Cardiac septum (tissue), 1 donor: ENCODE data around the gene FEZ2. TPM values are rescaled to one million over a fixed set of nuclear protein-coding genes. Genes with fewer than 3 reads are reported as not detected.

ENCODE experiments used
- DNase-seq: peaks from one replicate; pipeline ENCODE4 v3.0.0-alpha.2; 2020; ENCODE audit warnings: low spot score
- intact Hi-C: fragments of 100-400 bp; cut with DNase I; formaldehyde crosslinking; loops from one replicate; pipeline ENCODE4 v1.14.0; 2022
- total RNA-seq: library from RNA; stranded (reverse); fragmentation: NEBNext Ultra II Directional; extraction: Animal tissue kit (Norgen Biotek cat#: 25700); gene quantifications from one replicate; pipeline ENCODE4 v1.2.1, GENCODE V29; 2021
- donor health status: DM: no; HTN: no; CAD: no.

FEZ2 gene
- total RNA-seq, 1 donor from 2014 or later = 50.5 TPM

DNA sequence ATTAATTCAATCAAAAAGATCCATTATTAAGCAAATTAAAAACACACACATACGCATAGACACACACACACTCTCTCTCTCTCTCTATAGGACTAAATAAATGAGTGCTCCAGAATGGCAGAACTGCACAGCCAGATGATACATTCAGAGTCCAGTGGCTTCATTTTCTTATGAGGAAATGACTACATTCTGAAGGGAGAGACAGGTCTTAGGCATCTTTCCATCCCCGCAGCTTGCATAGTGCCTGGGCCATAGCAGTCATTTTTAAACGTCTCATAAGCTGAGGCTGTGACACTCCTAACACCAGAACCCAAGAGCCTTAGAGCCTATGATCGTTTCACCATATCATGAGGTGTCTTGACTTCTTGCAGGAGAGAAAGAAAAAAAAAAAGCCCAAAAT, 31.1 kb downstream of the FEZ2 start:
- intact Hi-C loops = no loop called here
- no peak for DNase-seq

DNA sequence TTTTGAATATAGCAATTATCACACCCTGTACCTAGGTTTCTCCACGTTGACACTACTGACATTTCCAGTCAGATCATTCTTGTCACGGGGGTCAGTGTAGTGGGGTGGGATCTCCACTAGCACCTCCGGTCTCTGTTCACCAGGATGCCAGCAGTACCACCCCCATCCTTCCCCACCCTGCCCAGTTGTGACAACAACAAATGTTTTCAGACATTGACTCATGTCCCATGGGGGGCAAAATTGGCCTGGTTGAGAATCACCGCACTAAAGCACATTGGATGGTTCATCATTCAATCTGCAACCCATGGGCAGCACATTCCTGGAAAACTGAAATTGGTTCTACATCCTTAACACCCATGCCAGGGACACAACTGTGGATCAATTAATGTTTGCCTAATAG, 32.3 kb downstream of the FEZ2 start:
- intact Hi-C loops = no loop called here
- no peak for DNase-seq

DNA sequence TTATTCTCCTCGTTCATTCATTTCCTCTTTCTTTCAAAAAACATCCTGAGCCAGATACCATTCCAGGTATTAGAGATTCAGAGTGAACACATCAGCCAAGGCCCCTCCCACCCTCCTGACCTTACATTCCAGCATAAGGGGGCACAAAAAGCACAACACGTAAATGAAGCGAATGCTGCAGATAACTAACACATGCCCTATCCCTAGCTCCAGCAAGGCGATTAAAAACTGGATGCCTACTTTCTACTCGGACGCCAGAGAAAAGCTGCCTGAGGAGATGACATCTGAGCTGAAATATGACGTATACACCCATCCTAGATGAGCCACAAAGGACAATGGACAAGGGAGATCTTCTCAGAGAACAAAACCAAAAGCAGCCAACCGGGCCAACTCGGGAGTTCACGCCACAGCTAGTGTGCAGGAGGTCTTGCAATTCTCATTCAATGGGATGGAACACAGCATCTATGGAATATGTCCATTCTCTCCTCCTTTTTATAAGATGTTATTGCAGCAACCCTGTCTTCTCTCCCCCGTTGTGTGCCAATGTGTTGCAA, 33.5 kb downstream of the FEZ2 start:
- no peak for DNase-seq
- intact Hi-C loops = no loop called here

GRCh38 chr2:36562973-36563532, 34.9 kb downstream of the FEZ2 start:
- DNase-seq = no peak
- intact Hi-C loops = no loop called here

- intact Hi-C loops = no loop called here
Measured at GRCh38 chr2:36562240-36562639, 35.7 kb downstream of the FEZ2 start.

DNA sequence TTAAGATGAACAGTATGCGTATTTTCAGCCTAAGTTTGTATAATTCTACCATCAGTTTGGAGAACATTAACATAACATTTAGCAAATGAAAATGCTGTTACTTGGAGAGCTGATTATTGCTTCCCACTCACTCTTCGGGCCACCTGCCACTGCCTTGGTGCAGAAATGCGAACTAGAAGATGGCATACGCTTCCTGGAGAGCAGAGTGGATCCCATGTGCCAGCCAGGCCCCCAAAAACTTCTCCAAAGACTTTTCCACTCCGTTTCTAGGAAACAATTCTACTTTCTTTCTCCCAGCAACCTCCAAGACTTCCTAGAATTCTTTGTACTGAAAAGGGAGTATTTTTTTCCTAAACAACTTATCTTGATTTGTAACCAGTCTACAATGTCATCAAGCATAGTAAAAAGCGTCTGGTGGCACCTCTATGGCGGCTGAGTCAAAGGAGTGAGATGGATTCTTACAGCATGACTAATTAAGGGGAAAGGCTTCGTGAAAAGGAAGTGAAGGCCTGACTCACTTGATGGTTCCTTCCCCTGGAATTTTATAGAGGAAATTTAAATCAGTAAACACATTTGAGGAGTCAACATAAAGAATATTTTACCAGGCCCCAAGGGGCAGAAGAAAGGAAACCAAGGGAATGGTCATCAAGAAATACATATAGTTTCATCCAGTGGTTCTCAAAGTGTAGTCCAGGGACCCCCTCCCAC, 36.6 kb downstream of the FEZ2 start:
- DNase-seq = no peak
- intact Hi-C loops = no loop called here

More at GRCh38 chr2:36562240-36562639, 35.7 kb downstream of the FEZ2 start:
- no peak for DNase-seq

DNA sequence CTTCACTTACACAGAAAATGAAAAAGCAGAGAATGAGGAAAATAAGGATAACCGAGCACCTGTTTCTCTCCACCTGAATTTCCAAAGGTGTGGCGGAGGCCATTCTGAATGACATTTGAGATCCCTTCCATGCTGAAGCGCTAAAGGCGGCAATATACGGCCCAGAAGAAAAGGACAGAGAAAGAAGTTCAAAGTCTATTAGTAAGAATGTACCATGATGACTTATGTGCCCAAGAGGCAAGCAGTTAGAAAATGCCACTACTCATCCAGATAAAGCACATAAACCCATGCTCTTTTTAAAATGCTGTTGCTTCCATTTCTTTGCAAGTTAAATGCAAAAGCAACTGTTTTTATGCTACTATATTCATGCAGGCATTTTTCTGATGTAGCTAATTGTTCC, 37.2 kb downstream of the FEZ2 start:
- intact Hi-C loops = no loop called here
- no peak for DNase-seq

- intact Hi-C loops = no loop called here
- no peak for DNase-seq
Measured at GRCh38 chr2:36559221-36559942, 38.6 kb downstream of the FEZ2 start.

DNA sequence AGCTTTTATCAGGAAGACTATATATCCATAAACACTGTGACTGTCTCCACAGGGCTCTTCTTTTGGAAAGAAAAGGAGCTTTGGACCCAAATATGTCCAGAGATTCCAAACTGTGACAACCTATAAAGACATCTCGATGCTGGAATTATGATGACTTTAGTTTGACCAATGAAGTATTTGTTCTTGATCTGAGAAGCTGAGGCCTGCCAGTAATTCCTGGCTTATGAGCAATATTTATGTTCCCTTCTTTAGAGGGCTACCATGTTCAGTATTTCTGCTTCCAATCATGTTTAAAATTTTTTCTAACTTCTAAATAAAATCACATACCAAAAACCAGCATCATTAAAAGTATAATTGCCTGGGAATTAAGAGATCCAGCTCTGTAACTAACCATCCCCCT, 41.1 kb downstream of the FEZ2 start:
- intact Hi-C loops = no loop called here
- no peak for DNase-seq

DNA sequence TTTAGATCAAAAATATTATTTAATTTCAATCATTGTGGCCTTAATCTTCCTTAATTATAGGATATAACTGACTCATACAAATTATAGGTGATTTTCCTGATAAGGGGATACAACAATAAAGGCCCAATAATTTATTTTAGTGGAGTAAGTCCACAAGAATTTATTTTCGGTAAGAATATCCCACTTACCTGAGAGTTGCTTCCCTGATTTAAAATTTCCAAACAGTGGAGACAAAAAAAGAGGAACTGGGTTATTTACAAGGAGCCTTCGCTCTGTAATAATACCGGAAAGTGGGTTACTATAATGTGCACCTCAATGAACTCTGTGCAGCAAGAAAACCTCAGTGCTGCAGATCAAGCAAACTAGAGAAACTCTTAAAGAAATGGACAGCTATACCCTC, 42.2 kb downstream of the FEZ2 start:
- intact Hi-C loops = no loop called here
- DNase-seq = no peak

- intact Hi-C loops = no loop called here
Measured at GRCh38 chr2:36554531-36554930, 43.4 kb downstream of the FEZ2 start.

DNA sequence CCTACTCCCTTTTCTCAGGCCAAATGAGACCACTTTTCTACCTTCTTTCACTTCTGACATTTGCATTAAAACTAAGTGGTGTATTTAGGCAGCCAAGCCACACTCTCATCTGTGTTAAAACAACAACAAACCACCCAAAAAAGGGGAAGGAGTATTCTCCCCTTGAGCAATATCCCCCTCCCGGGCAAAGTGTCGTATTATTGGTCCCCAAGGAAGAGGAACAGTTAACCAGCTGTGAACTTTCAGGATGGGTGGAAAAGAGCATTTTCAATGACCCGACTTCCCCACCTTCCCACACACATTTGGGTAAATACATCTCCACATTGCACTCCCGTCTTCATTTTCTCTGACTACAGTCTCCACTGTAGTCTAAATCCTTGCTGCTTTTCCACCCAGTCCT, 44.3 kb downstream of the FEZ2 start:
- no peak for DNase-seq

More at GRCh38 chr2:36554531-36554930, 43.4 kb downstream of the FEZ2 start:
- DNase-seq = no peak

DNA sequence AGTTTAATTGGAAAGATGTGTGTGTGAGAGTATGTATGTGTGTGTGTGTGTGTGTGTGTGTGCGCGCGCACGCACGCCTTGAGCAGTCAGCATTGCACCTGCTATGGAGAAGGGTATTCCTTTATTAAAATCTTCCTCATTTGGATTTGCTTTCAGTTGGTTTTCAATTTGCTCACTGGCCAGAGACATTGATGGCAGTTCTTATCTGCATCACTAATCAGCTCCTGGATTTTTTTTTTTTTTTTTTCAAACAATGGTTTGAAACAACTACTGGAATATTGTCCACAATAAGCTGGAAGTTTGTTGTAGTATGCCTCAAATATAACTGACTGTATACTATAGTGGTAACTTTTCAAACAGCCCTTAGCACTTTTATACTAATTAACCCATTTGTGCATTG, 48.0 kb downstream of the FEZ2 start:
- intact Hi-C loops = no loop called here
- no peak for DNase-seq

More for the DNA sequence above, 44.3 kb downstream of the FEZ2 start:
- intact Hi-C loops = no loop called here

DNA sequence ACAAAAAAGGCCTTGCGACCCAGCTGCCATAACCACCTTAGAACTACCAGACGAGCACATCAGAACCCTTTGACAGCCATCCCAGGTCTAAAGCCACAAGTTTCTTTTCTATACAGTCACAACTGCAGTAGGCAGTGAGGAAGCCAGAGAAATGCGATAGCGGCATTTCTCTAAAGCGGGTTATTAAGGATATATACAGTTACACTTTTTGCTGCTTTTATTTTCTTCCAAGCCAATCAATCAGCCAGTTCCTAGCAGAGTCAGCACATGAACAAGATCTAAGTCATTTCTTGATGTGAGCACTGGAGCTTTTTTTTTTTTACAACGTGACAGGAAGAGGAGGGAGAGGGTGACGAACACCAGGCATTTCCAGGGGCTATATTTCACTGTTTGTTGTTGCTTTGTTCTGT, 48.8 kb downstream of the FEZ2 start:
- no peak for DNase-seq
- intact Hi-C loops = loop anchor here (5.0 kb wide), 1 partner anchor 48 kb away; the partner anchor contains the start of gene FEZ2

DNA sequence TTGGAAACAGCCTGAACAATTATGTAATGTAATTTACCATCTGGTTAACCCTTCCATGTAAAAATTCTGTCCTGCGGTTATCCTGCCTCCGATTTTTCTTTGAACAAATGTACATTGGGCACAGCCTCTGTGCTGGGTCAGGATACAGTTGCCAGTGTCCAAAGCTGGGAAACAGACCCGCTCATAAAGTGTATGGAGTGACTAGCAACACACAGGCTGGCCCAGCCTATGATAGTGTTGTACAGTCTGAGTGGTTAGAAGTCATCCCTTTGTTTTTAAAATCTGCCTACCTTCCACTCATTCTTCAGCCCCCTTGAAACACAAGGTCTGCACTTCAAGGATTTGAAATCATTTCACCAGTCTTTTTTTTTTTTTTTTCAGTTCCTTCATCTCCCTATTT, 50.1 kb downstream of the FEZ2 start:
- intact Hi-C loops = loop anchor here (5.0 kb wide), 1 partner anchor 49 kb away; the partner anchor contains the start of gene FEZ2
- DNase-seq = no peak

DNA sequence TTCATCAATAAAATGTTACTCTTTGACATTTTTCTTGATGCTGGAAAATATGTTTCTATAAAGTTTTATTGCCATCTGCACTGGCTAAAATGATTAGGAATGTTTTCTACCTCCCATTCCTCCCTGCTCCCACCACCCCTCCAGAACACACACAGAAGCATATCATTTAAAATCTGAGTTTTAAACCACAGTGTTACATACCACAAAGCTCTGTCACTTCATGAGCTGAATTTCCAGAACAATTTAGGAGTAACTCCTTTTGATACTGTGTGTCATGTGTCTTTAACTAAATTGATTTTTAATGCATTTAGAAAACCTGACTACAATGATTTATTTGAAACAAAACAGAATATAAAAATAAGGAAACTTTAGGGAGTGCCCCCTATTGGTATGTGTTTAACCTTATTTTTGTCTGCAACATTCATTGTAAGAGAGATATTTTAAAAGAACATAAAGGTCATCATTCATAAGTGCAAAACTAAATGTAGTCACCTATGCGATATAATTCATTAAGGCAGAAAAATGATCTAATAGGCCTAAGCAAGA, 52.0 kb downstream of the FEZ2 start:
- intact Hi-C loops = loop anchor here (5.0 kb wide), 1 partner anchor 51 kb away; the partner anchor contains the start of gene FEZ2
- DNase-seq = no peak

DNA sequence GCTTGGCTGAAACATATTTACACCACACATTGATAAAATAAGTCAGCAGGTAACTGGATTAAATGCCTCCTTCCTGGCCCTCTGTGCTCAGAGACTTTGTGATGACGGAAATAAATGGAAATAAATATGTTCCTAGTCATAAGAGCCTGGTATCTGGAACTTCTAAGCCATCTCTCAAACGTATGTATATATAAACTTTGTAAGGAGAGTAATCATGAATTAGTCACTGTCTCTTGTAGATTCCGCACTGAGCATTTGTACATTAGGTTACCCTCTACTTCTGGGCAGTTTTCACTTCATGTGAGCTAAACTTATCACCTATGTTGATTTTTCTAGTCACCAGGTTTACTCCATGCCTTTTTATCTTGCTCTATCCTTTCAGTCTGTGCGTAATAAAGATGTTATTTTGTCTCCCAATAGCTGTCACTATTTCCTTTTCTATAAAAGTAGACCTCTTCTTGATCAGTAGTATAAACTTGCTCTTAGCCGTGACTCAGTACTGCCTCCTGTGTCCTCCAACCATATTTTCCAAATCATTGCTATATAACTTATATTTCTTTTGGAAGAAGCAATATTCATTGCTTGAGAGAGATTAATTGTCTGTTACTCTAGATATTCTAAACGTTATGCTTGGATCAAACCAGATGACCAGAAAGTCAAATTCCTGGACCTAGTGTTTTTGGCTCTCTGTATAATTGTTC, 53.2 kb downstream of the FEZ2 start:
- no peak for DNase-seq
- intact Hi-C loops = loop anchor here (5.0 kb wide), 2 partner anchors 38 to 53 kb away; partner anchors contain the start of gene FEZ2

DNA sequence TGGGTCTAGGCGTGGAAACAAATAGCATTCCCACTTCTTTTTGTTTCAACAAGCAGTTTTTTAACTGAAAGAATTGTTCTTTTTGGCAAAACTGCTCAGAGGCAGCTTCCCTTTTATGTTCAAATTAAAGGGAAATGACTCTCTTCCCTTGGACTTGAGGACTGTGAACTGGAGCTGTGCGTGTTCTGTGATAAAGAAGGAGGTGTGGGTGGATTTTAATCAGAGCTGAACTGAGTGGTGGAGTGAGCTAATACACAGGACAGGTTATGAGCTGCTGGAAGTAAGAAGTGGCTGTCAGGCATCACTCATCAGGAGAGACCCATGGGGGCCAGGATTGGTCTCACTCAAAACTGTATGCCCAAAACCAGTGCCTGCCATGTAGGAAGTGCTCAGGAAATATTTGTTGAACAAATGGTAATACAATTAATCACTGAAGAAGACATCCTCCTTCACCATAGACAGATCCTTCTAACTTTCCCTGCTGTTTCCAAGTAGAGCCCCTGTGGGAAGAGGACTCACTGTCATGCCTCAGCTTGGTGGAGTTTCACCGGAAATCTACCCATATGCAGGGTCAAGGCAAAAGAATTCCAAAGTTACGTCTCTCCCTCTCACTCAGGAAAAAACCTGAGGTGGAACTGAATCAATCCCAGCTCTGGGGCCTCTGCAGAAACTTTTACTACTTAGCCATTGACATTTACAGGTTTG, 55.9 kb downstream of the FEZ2 start:
- no peak for DNase-seq
- intact Hi-C loops = loop anchor here (5.0 kb wide), 1 partner anchor 40 kb away; no protein-coding TSS in a partner anchor
